OCI-LY1 (cell line): Measurements from ENCODE around the gene MAST4.

Source experiments
- H2AFZ ChIP-seq: fragments of 200-600 bp; sonication (generic), shearing (Covaris generic); 2 replicates; pipeline ENCODE4 v1.6.0; 2014; ENCODE audit warnings: antibody characterized with exemption, mild to moderate bottlenecking, low read length
- H3F3A ChIP-seq: fragments of 200-600 bp; sonication (generic), shearing (Covaris generic); 2 replicates; pipeline ENCODE4 v1.6.0; 2014; ENCODE audit warnings: mild to moderate bottlenecking, antibody characterized with exemption, low read length, moderate library complexity; ENCODE audit not compliant: insufficient read depth
- H3K27ac ChIP-seq: fragments of 200-600 bp; sonication (generic); 2 replicates; pipeline ENCODE4 v1.5.1; 2014; ENCODE audit warnings: low read length, mixed run types, mild to moderate bottlenecking, low read depth; ENCODE audit not compliant: poor library complexity, severe bottlenecking
- H3K27me3 ChIP-seq: fragments of 200-600 bp; sonication (generic); 2 replicates; pipeline ENCODE4 v1.6.0; 2014; ENCODE audit warnings: antibody characterized with exemption, mild to moderate bottlenecking, low read length, moderate library complexity; ENCODE audit not compliant: insufficient read depth
- H3K36me3 ChIP-seq: fragments of 200-600 bp; sonication (generic); 2 replicates; pipeline ENCODE4 v1.6.1; 2014; ENCODE audit warnings: mild to moderate bottlenecking, antibody characterized with exemption, low read length, moderate library complexity, mixed read lengths; ENCODE audit not compliant: insufficient read depth
- H3K4me1 ChIP-seq: fragments of 200-600 bp; sonication (generic); 2 replicates; pipeline ENCODE4 v1.5.1; 2014; ENCODE audit warnings: mild to moderate bottlenecking, low read length, moderate library complexity; ENCODE audit not compliant: insufficient read depth, severe bottlenecking
- H3K4me2 ChIP-seq: fragments of 200-600 bp; sonication (generic), shearing (Covaris generic); 2 replicates; pipeline ENCODE4 v1.6.1; 2014; ENCODE audit warnings: low read length
- H3K4me3 ChIP-seq: fragments of 200-600 bp; sonication (generic); 2 replicates; pipeline ENCODE4 v1.5.1; 2014; ENCODE audit warnings: low read length, low read depth, mild to moderate bottlenecking, mixed read lengths; ENCODE audit not compliant: poor library complexity, severe bottlenecking
- H3K79me2 ChIP-seq: fragments of 200-600 bp; shearing (Covaris generic); 2 replicates; pipeline ENCODE4 v1.6.1; 2016; ENCODE audit warnings: mixed run types, low read length, mixed read lengths; ENCODE audit not compliant: insufficient read depth
- H3K9ac ChIP-seq: fragments of 200-600 bp; sonication (generic), shearing (Covaris generic); 2 replicates; pipeline ENCODE4 v1.6.1; 2014; ENCODE audit warnings: mild to moderate bottlenecking, low read length, mixed read lengths
- H3K9me2 ChIP-seq: fragments of 200-600 bp; sonication (generic), shearing (Covaris generic); 2 replicates; pipeline ENCODE4 v1.6.1; 2014; ENCODE audit warnings: low read depth, mild to moderate bottlenecking, low read length, mixed read lengths
- H3K9me3 ChIP-seq: fragments of 200-600 bp; shearing (Covaris generic); 2 replicates; pipeline ENCODE4 v1.6.1; 2014; ENCODE audit warnings: low read length, mixed read lengths
- H4K20me1 ChIP-seq: fragments of 200-600 bp; sonication (generic), shearing (Covaris generic); 2 replicates; pipeline ENCODE4 v1.6.0; 2016; ENCODE audit warnings: mild to moderate bottlenecking, low read length; ENCODE audit not compliant: insufficient read depth
- CTCF ChIP-seq: fragments of 200-600 bp; sonication (generic), shearing (Covaris generic); IDR thresholded peaks from 2 replicates; pipeline ENCODE4 v1.5.1; 2017; ENCODE audit warnings: mild to moderate bottlenecking, antibody characterized with exemption, low read length, moderate library complexity, mixed read lengths
- EZH2 ChIP-seq: fragments of 200-600 bp; sonication (generic), shearing (Covaris generic); IDR thresholded peaks from 2 replicates; pipeline ENCODE4 v1.8.0; 2017; ENCODE audit warnings: borderline replicate concordance, mixed run types, mild to moderate bottlenecking, antibody characterized with exemption, low read length, moderate library complexity, mixed read lengths

The MAST4 gene

DNA sequence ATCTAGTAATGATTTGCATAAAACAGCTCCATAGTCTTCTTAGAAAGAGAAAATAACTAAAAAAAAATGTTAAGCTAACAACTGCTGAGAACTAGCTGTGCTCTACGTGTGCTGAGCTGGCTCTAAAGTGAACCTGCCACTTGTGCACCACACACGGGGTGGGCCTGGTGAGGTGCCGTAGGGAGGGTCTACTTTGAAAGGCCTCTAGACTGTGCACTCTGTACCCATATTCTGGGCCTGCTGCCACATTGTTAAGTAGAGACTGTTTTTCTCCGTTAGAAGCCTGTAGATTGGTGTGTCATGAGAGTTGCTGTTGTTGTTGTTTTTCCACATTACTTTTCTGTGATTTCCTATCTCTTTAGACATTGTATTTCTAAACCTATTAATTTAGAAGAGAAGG, 506.5 kb downstream of the MAST4 start:
- Histone ChIP-seq H3K4me3 (no peak overlapping the region), H2AFZ (no peak overlapping the region), H3F3A (no peaks in the 10 kb centered on the region), H3K9me2 (no peaks in the 10 kb centered on the region), H4K20me1 (no peaks in the 10 kb centered on the region), H3K27ac (no peak overlapping the region), H3K9ac (no peak overlapping the region), H3K4me1 (no peaks in the 10 kb centered on the region), H3K27me3 (no peaks in the 10 kb centered on the region), H3K79me2 (no peaks in the 10 kb centered on the region), H3K9me3 (no peaks in the 10 kb centered on the region), H3K4me2 (no peak overlapping the region), H3K36me3 (no peaks in the 10 kb centered on the region)
- TF ChIP-seq EZH2 (no peak), CTCF (no peak)

GRCh38 chr5:67104859-67105258, 508.7 kb downstream of the MAST4 start:
- H3K9me2 ChIP-seq: no peaks in the 10 kb centered on the region
- no peaks in the 10 kb centered on the region for H3K27me3 ChIP-seq
- no peak overlapping the region for H3K4me3 ChIP-seq
- no peak for TF ChIP-seq EZH2
- TF ChIP-seq CTCF: no peak
- no peak overlapping the region for H3K9ac ChIP-seq
- H3K4me1 ChIP-seq: no peaks in the 10 kb centered on the region
- no peaks in the 10 kb centered on the region for H3K9me3 ChIP-seq
- H3F3A ChIP-seq: no peaks in the 10 kb centered on the region
- no peak overlapping the region for H3K4me2 ChIP-seq
- no peak overlapping the region for H2AFZ ChIP-seq
- H3K79me2 ChIP-seq: no peaks in the 10 kb centered on the region
- H3K27ac ChIP-seq: no peak overlapping the region
- H3K36me3 ChIP-seq: no peaks in the 10 kb centered on the region
- no peaks in the 10 kb centered on the region for H4K20me1 ChIP-seq

DNA sequence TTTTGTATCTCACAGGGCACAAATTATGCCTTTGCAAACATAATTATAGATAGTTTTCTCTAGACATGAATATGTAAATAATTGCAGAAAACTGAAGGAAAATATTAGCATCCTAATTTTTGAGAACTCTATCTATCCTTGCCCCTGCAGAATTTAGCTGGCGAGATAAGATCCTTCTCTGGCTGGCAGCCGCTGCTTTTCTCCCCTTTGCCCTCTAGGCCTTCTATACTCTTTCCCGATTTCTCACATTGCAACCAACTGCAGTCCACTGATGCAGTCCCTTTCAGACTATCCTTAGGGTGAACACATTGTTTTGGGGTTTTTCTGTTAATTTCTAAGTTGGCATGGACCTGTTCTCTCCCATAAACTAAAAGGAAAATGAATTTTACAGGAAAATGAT, 509.1 kb downstream of the MAST4 start:
- Histone ChIP-seq H3F3A (no peaks in the 10 kb centered on the region), H3K4me2 (no peak overlapping the region), H4K20me1 (no peaks in the 10 kb centered on the region), H3K9ac (no peak overlapping the region), H3K79me2 (no peaks in the 10 kb centered on the region), H2AFZ (no peak overlapping the region), H3K36me3 (no peaks in the 10 kb centered on the region), H3K27ac (no peak overlapping the region), H3K9me2 (no peaks in the 10 kb centered on the region), H3K4me3 (no peak overlapping the region), H3K4me1 (no peaks in the 10 kb centered on the region), H3K9me3 (no peaks in the 10 kb centered on the region), H3K27me3 (no peaks in the 10 kb centered on the region)
- no peak for TF ChIP-seq EZH2
- TF ChIP-seq CTCF: no peak
